Ishikawa (cell line): ENCODE data around the gene NUCB1.

Experiments used
- CEBPB ChIP-seq: IDR thresholded peaks from 2 replicates; pipeline ENCODE4 v1.6.1; 2012
- CREB1 ChIP-seq: IDR thresholded peaks from 2 replicates; pipeline ENCODE4 v1.6.1; 2012; ENCODE audit warnings: low read depth
- EGR1 ChIP-seq: IDR thresholded peaks from 2 replicates; pipeline ENCODE4 v1.6.1; 2012
- EP300 ChIP-seq: IDR thresholded peaks from 2 replicates; pipeline ENCODE4 v1.6.1; 2012; ENCODE audit warnings: borderline replicate concordance
- FOXM1 ChIP-seq: IDR thresholded peaks from 2 replicates; pipeline ENCODE4 v1.6.1; 2012; ENCODE audit warnings: low read depth, borderline replicate concordance
- NFIC ChIP-seq: IDR thresholded peaks from 2 replicates; pipeline ENCODE4 v1.6.1; 2012
- RAD21 ChIP-seq: IDR thresholded peaks from 2 replicates; pipeline ENCODE4 v1.6.1; 2012; ENCODE audit warnings: low read depth
- REST ChIP-seq: IDR thresholded peaks from 2 replicates; pipeline ENCODE4 v1.6.1; 2012; ENCODE audit warnings: low read depth, mild to moderate bottlenecking
- TAF1 ChIP-seq: IDR thresholded peaks from 2 replicates; pipeline ENCODE4 v1.6.1; 2012; ENCODE audit warnings: low read depth, mild to moderate bottlenecking
- TCF12 ChIP-seq: IDR thresholded peaks from 2 replicates; pipeline ENCODE4 v1.6.1; 2012; ENCODE audit warnings: low read depth
- TEAD4 ChIP-seq: IDR thresholded peaks from 2 replicates; pipeline ENCODE4 v1.6.1; 2012
- YY1 ChIP-seq: IDR thresholded peaks from 2 replicates; pipeline ENCODE4 v1.6.1; 2012; ENCODE audit warnings: low read depth
- ZBTB7A ChIP-seq: IDR thresholded peaks from 2 replicates; pipeline ENCODE4 v1.6.1; 2012; ENCODE audit warnings: low read depth
- TF ChIP-seq, protein P1 (sequence below): IDR thresholded peaks from 2 replicates; pipeline ENCODE4 v1.6.1; 2012
- TF ChIP-seq, protein P2 (sequence below): IDR thresholded peaks from 2 replicates; pipeline ENCODE4 v1.6.1; 2012

Gene NUCB1

DNA sequence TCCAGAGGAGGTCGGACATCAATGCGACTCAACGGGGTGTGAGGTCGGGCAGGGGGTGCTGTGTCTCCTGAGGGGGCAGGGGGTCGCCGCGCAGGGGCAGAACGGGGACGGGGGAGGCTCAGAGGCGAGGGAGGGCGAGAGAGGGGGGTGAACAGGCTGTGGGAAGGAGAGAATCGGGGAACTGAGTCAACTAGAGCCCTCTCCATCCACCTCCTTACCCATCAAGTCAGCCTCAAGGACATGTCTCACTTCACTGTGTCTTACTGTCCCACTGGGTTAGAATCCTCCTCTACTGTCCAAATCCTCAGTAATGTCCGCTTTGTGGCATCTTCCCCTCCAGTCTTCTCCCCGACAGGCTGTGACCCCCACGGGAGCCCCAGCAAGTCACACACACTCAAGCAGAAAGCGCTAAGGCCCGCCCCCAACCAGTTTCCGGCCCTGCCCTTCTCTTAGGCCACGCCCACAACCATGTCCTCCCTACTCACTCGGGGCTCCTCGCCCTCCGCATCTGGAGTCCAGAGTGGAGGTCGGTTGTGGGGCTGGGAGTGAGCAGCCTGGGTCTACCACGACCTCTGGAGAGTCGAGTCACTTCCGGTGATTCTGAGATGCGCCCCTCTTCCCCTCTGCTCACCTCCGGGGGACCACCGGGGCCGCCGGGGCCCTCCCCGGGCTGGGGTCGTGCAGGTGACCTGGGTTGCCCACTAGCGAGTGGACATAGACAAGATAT lies 41.0 kb upstream of the NUCB1 start:
- TF ChIP-seq, protein P1, sequence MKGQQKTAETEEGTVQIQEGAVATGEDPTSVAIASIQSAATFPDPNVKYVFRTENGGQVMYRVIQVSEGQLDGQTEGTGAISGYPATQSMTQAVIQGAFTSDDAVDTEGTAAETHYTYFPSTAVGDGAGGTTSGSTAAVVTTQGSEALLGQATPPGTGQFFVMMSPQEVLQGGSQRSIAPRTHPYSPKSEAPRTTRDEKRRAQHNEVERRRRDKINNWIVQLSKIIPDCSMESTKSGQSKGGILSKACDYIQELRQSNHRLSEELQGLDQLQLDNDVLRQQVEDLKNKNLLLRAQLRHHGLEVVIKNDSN, result no peak
- TF ChIP-seq TEAD4 (no peak), EP300 (no peak), TAF1 (no peak), ZBTB7A (no peak), EGR1 (no peak), CREB1 (no peak)
- TF ChIP-seq, protein P2, sequence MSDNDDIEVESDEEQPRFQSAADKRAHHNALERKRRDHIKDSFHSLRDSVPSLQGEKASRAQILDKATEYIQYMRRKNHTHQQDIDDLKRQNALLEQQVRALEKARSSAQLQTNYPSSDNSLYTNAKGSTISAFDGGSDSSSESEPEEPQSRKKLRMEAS, result no peak

DNA sequence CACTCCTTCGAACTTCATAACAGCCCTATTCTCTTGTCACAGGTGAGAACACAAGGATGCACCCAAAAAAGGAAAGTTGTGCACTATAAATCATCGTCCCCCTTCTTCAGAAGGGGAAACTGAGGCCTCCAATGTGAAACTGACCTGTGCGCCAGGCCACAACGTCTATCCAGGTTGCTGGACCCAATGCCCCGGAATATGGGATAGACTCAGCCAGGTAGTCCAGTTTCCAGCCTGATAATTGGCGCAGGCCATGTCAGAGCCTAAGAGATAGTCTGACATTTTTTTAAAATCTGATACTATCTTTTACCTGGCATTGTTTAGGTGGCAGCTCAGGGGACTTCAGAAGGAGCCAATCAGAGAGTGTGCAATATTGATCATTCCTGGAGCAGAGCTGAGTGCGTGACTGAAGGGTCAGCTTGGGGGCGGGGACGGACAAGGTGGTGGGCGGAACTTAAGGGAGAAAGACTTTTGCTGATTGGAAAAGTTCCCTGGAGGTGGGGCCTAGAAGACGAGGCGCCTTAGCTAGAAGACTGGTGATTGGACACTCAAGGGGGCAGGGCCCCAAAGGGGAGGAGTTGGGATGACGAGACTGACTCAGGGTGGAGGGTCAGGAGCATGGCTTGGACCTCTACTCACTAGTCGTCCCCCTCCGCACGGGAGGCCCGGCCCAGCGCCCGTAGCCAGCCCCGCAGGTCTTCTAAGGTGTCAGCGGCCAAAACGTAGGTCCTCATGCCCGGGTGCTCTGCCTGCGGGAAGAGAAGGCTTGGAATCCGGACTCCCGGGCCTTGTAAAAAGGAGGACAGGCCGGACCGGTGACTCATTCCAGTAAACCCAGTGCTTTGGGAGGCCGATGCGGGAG lies 40.2 kb upstream of the NUCB1 start:
- no peak for TF ChIP-seq CEBPB
- no peak for TF ChIP-seq TCF12

- TF ChIP-seq EP300 (no peak), EGR1 (no peak), REST (no peak), TEAD4 (no peak), TCF12 (no peak), CEBPB (no peak), TAF1 (no peak), YY1 (no peak), NFIC (no peak)
- TF ChIP-seq, protein P1, result no peak
- TF ChIP-seq, protein P2, result no peak
These were observed 38.8 kb upstream of the NUCB1 start for GRCh38 chr19:48861313-48861712.

DNA sequence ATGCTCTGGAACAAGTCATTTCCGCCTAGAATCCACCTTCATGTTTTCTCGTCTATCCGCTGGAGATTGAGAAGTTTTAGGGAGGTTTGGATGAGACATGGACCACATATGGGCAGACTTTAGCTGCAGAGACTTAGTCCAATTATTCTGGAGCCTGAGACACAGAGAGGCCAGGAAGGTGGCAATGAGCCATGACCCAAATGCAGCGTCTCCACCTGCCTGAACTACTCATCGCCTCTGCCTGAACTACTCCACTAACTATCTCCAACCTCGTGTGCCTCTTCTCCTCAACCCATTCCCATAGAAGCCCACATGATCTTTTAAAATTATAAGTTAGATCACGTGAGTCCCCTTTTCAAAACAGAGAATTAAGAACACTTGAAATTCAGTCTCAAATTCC lies 37.3 kb upstream of the NUCB1 start:
- TF ChIP-seq TCF12, result no peak
- TF ChIP-seq, protein P1, result no peak
- TF ChIP-seq REST, result no peak
- no peak for TF ChIP-seq CEBPB
- no peak for TF ChIP-seq YY1
- TF ChIP-seq FOXM1, result no peak
- TF ChIP-seq CREB1, result no peak
- TF ChIP-seq TAF1, result no peak
- no peak for TF ChIP-seq RAD21
- TF ChIP-seq EP300, result no peak
- TF ChIP-seq TEAD4, result no peak
- TF ChIP-seq EGR1, result no peak
- no peak for TF ChIP-seq NFIC
- TF ChIP-seq, protein P2, result no peak

DNA sequence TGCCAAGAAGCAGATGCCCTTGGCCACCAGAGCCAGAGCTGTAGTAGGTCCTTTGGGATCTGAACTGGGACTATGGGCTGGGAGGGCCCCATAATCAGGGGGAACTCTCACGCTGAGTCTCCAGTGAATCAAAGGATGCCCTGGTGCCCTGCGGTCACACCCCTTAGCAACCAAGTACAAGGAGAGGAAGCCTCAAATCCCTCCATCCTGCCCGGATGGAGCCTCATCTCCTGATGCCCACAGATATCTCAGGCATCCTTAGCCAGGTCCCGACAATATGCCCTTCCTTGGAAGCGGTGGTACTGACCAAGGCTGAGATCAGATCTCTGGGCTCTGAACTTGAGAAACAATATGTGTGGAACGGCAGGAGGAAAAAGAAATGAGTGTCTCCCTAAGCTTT lies 33.4 kb upstream of the NUCB1 start:
- TF ChIP-seq, protein P2, result no peak
- TF ChIP-seq ZBTB7A, result no peak
- TF ChIP-seq, protein P1, result no peak
